ENCODE measurements around the gene UIMC1.
"Not testable (repeated sequence)": the region's sequence is repeated elsewhere in the genome, so short reads cannot be mapped to it uniquely, and the experiment has no call there.

DNA sequence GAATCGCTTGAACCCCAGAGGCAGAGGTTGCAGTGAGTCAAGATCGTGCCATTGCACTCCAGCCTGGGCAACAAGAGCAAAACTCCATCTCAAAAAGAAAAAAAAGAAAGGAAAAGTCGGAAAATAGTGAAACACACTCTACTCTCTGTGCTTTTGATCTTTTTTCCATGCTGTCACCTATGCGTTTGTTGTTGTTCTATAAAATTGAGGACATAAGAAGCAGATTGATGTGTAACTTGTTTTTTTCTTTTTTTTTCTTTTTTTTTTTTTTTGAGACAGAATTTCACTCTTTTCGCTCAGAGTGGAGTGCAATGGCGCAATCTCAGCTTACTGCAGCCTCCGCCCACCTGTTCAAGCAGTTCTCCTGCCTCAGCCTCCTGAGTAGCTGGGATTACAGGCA lies 42.0 kb upstream of the UIMC1 start:
- TF ChIP-seq CTCF (conservative IDR thresholded peaks at IDR 0.05; ENCODE audit: low read depth, low read length); POLR2A (IDR thresholded peaks at IDR 0.05; ENCODE audit: low read depth, low read length); MAFK (IDR thresholded peaks at IDR 0.05; ENCODE audit: low read depth, low read length); RFX5 (IDR thresholded peaks at IDR 0.05; ENCODE audit: low read depth, low read length); CEBPB (IDR thresholded peaks at IDR 0.05; ENCODE audit: low read depth, low read length); RCOR1 (IDR thresholded peaks at IDR 0.05; ENCODE audit: insufficient replicate concordance, low read length); MXI1 (IDR thresholded peaks at IDR 0.05; ENCODE audit: borderline replicate concordance, low read depth, low read length); FOS (IDR thresholded peaks at IDR 0.05; ENCODE audit: low read depth, low read length); BHLHE40 (IDR thresholded peaks at IDR 0.05; ENCODE audit: low read depth, low read length); NFE2L2 (IDR thresholded peaks at IDR 0.05; ENCODE audit: low read depth, low read length); MAZ (IDR thresholded peaks at IDR 0.05; ENCODE audit: borderline replicate concordance, low read depth, low read length); RAD21 (IDR thresholded peaks at IDR 0.05; ENCODE audit: low read length); SMC3 (IDR thresholded peaks at IDR 0.05; ENCODE audit: low read depth, low read length): not testable (repeated sequence)
- TF ChIP-seq, protein P1, sequence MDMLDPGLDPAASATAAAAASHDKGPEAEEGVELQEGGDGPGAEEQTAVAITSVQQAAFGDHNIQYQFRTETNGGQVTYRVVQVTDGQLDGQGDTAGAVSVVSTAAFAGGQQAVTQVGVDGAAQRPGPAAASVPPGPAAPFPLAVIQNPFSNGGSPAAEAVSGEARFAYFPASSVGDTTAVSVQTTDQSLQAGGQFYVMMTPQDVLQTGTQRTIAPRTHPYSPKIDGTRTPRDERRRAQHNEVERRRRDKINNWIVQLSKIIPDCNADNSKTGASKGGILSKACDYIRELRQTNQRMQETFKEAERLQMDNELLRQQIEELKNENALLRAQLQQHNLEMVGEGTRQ (IDR thresholded peaks at IDR 0.05; ENCODE audit: low read depth, low read length), result not testable (repeated sequence)

Measured in IMR-90 (cell line).